BJ (cell line): ENCODE results near the gene ESCO1. TPM values are rescaled to one million over a fixed set of nuclear protein-coding genes. Genes with fewer than 3 reads are reported as not detected.
"Not testable (repeated sequence)": the region's sequence is repeated elsewhere in the genome, so short reads cannot be mapped to it uniquely, and the experiment has no call there.

ENCODE experiments used
- CTCF ChIA-PET: fragments of 350-600 bp; formaldehyde crosslinking; extraction: SDS; loops from one replicate; lab custom pipeline; 2021; ENCODE audit warnings: antibody characterized with exemption, inconsistent platforms; lab: Yijun Ruan, JAX
- POLR2A ChIA-PET: fragments of 300-600 bp; sonication (Branson Sonifier 250); formaldehyde crosslinking; extraction: SDS; loops from one replicate; lab custom pipeline; 2021; ENCODE audit warnings: antibody characterized with exemption; lab: Charles Lee
- DNase-seq: peaks from one replicate; pipeline ENCODE4 v3.0.0-alpha.2; 2011; ENCODE audit warnings: low read depth
- H3K27me3 ChIP-seq: 2 replicates; pipeline ENCODE4 v1.6.0; 2011; ENCODE audit warnings: low read length; ENCODE audit not compliant: control insufficient read depth, insufficient read depth
- H3K36me3 ChIP-seq: 2 replicates; pipeline ENCODE4 v1.5.1; 2011; ENCODE audit warnings: low read length; ENCODE audit not compliant: control insufficient read depth, insufficient read depth
- H3K4me3 ChIP-seq: 2 replicates; pipeline ENCODE4 v1.5.1; 2011; ENCODE audit warnings: low read depth, mild to moderate bottlenecking, control low read depth, low read length
- CTCF ChIP-seq: IDR thresholded peaks from 2 replicates; pipeline ENCODE4 v1.5.1; 2011; ENCODE audit warnings: low read depth, mild to moderate bottlenecking, control low read depth, inconsistent platforms, low read length, moderate library complexity; ENCODE audit not compliant: insufficient read depth
- polyA plus RNA-seq: library from polyadenylated mRNA; depleted of rRNA; stranded (reverse); fragments of >200 nt; gene quantifications from 2 replicates; pipeline ENCODE4 v1.2.3, GENCODE V29; 2011

The ESCO1 gene
- polyA plus RNA-seq, 1 experiment: 2.0 TPM

GRCh38 chr18:21632393-21632792 is 31.9 kb upstream of the ESCO1 start:
- DNase-seq: no peak
- Histone ChIP-seq H3K36me3 (peaks cover 1% of the 10 kb centered on the region; the same call in 1 of the 2 replicates), H3K27me3 (no peaks in the 10 kb centered on the region), H3K4me3 (no peak overlapping the region)
- ChIA-PET CTCF (interaction anchor here (0.7 to 1.2 kb wide), 2 partner anchors 10 to 22 kb away, joined by 3 read pairs; no protein-coding TSS in a partner anchor), POLR2A (no interaction called here)
- TF ChIP-seq CTCF: no peak

GRCh38 chr18:21629089-21629832 is 28.8 kb upstream of the ESCO1 start:
- ChIA-PET POLR2A (no interaction called here), CTCF (interaction anchor here (1.0 to 3.4 kb wide), 3 partner anchors 15 to 29 kb away, joined by 3 to 9 read pairs (median 6); partner anchors contain the start of gene ESCO1)
- no peak for TF ChIP-seq CTCF

GRCh38 chr18:21621640-21622039 is 21.1 kb upstream of the ESCO1 start:
- POLR2A ChIA-PET, H3K36me3 ChIP-seq, DNase-seq, H3K4me3 ChIP-seq, H3K27me3 ChIP-seq: not testable (repeated sequence)
- CTCF ChIA-PET: interaction anchor here (1.1 kb wide), 1 partner anchor 49 kb away, joined by 3 read pairs; no protein-coding TSS in a partner anchor

More at GRCh38 chr18:21629089-21629832, 28.8 kb upstream of the ESCO1 start:
- H3K4me3 ChIP-seq: no peak overlapping the region
- DNase-seq: no peak
- H3K36me3 ChIP-seq: peaks cover 1% of the 10 kb centered on the region; the same call in 1 of the 2 replicates
- no peaks in the 10 kb centered on the region for H3K27me3 ChIP-seq

GRCh38 chr18:21612125-21613039 is 11.9 kb upstream of the ESCO1 start, which contains the start of gene SNRPD1:
Gene SNRPD1, plus strand, starts transcription at chr18:21612314. Its CDS starts 116 bp downstream, at chr18:21612430.
- ChIA-PET POLR2A (no interaction called here), CTCF (interaction anchor here (0.7 to 5.9 kb wide), 7 partner anchors 9 to 216 kb away, joined by 3 to 59 read pairs (median 3); partner anchors contain the start of gene ESCO1)
- no peaks in the 10 kb centered on the region for H3K27me3 ChIP-seq
- no peaks in the 10 kb centered on the region for H3K36me3 ChIP-seq
- peak; percentile 58 for DNase-seq
- H3K4me3 ChIP-seq: peak within 1 kb of the TSS; percentile 73
- peak; percentile 99 for TF ChIP-seq CTCF

GRCh38 chr18:21611401-21612124 is 11.1 kb upstream of the ESCO1 start:
- DNase-seq, H3K36me3 ChIP-seq, H3K27me3 ChIP-seq, POLR2A ChIA-PET: not testable (repeated sequence)
- H3K4me3 ChIP-seq: peak overlapping the region; percentile 28
- CTCF ChIA-PET: interaction anchor here (0.6 to 5.9 kb wide), 7 partner anchors 8 to 171 kb away, joined by 3 to 59 read pairs (median 3); partner anchors contain the start of gene ESCO1
